KBM-7 (cell line): ENCODE measurements around the gene S100A14.

Source experiments
- DNase-seq: peaks from one replicate; pipeline ENCODE4 v3.0.0-alpha.2; 2015
- in situ Hi-C: fragments of 300-500 bp; cut with MboI; formaldehyde crosslinking; loops from 2 replicates; pipeline ENCODE4 v1.14.3; 2020; ENCODE audit warnings: low sequenced_read_pairs, low pct_unique_long_range_greater_than_20kb, mixed read lengths

Gene S100A14

GRCh38 chr1:153571706-153572105 lies 44.4 kb downstream of the S100A14 start:
- in situ Hi-C loops: no loop called here
- no peak for DNase-seq

- in situ Hi-C loops: no loop called here
- DNase-seq: no peak
These were observed 45.3 kb downstream of the S100A14 start for GRCh38 chr1:153570874-153571273.

- in situ Hi-C loops: loop anchor here (10.0 kb wide), 1 partner anchor 55 kb away; no protein-coding TSS in a partner anchor
- DNase-seq: no peak
These were observed 46.7 kb downstream of the S100A14 start for GRCh38 chr1:153569465-153569864.

GRCh38 chr1:153568367-153569099 lies 47.6 kb downstream of the S100A14 start:
- in situ Hi-C loops: loop anchor here (10.0 kb wide), 1 partner anchor 54 kb away; no protein-coding TSS in a partner anchor
- peak; percentile 92 for DNase-seq

GRCh38 chr1:153567621-153568366 lies 48.3 kb downstream of the S100A14 start:
- in situ Hi-C loops: loop anchor here (10.0 kb wide), 1 partner anchor 53 kb away; no protein-coding TSS in a partner anchor
- no peak for DNase-seq

GRCh38 chr1:153566414-153567371 lies 49.4 kb downstream of the S100A14 start:
- DNase-seq: peak; percentile 89
- in situ Hi-C loops: loop anchor here (10.0 kb wide), 1 partner anchor 52 kb away; no protein-coding TSS in a partner anchor

GRCh38 chr1:153565529-153566374 lies 50.4 kb downstream of the S100A14 start, which contains the start of gene S100A2:
TSS of gene S100A2 (minus strand) at chr1:153565844. CDS start at chr1:153563877, 1,967 bp downstream.
- in situ Hi-C loops: loop anchor here (10.0 kb wide), 1 partner anchor 51 kb away; no protein-coding TSS in a partner anchor
- peak; percentile 40 for DNase-seq
